T-cell (primary cell): Measurements from ENCODE around the gene COL25A1. TPM values are rescaled to one million over a fixed set of nuclear protein-coding genes. Genes with fewer than 3 reads are reported as not detected.

ENCODE experiments used
- ATAC-seq, 4 experiments: fragments of 200-7000 bp in 3 of 4; fragments of 150-1000 bp in 1 of 4; cut with Tn5 transposase; replicated peaks in 1 of 4; 1 replicate in 3 of 4; 2 replicates in 1 of 4; pipeline ENCODE4 v1.10.0; 2021; ENCODE audit warnings: moderate library complexity in 3 of 4, mild to moderate bottlenecking in 2 of 4, moderate number of reproducible peaks in 1 of 4
- CTCF ChIA-PET, 2 donors: fragments of 300-600 bp; sonication (Branson Sonifier 250); formaldehyde crosslinking; loops; one replicate each; lab custom pipeline; 2022; ENCODE audit warnings: antibody characterized with exemption in 2 of 2; lab: Charles Lee
- POLR2A ChIA-PET, 2 donors: fragments of 300-600 bp; sonication (Branson Sonifier 250); formaldehyde crosslinking; loops; one replicate each; lab custom pipeline; 2022; ENCODE audit warnings: antibody characterized with exemption in 2 of 2; lab: Charles Lee
- DNase-seq, 35 experiments: peaks; one replicate each; pipeline versions ENCODE4 v3.0.0 to v3.0.0-alpha.2; 2013 to 2023
- H3K27ac ChIP-seq: one replicate; pipeline ENCODE4 v1.5.1; 2013; ENCODE audit warnings: low read length
- H3K27me3 ChIP-seq, 2 experiments: replicated peaks in 1 of 2; 1 replicate in 1 of 2; 2 replicates in 1 of 2; pipeline versions ENCODE4 v1.6.1 to v1.7.0; 2013; ENCODE audit warnings: low read length in 1 of 2, mixed read lengths in 1 of 2; ENCODE audit not compliant: control insufficient read depth in 2 of 2, insufficient read depth in 2 of 2; ENCODE audit errors: extremely low read depth in 1 of 2
- H3K36me3 ChIP-seq, 2 donors: 1 replicate in 1 of 2; 2 replicates in 1 of 2; pipeline versions ENCODE4 v1.6.1 to v1.7.0; 2013; ENCODE audit warnings: low read length in 1 of 2; ENCODE audit not compliant: control insufficient read depth in 2 of 2, insufficient read depth in 1 of 2; ENCODE audit errors: extremely low read depth in 1 of 2
- H3K4me1 ChIP-seq, 2 experiments: 1 replicate in 1 of 2; 2 replicates in 1 of 2; pipeline versions ENCODE4 v1.6.1 to v1.7.0; 2013; ENCODE audit warnings: low read length in 2 of 2, mixed read lengths in 1 of 2; ENCODE audit not compliant: insufficient read depth in 2 of 2, control insufficient read depth in 1 of 2; ENCODE audit errors: extremely low read depth in 1 of 2
- H3K4me3 ChIP-seq, 2 donors: 1 replicate in 1 of 2; 2 replicates in 1 of 2; pipeline versions ENCODE4 v1.5.1 to v1.7.0; 2013; ENCODE audit warnings: mild to moderate bottlenecking in 2 of 2, low read length in 1 of 2, moderate library complexity in 1 of 2; ENCODE audit not compliant: control insufficient read depth in 1 of 2; ENCODE audit errors: extremely low read depth in 1 of 2
- H3K9me3 ChIP-seq: 2 replicates; pipeline ENCODE4 v1.7.0; 2013
- H3K27ac Mint-ChIP-seq, 2 donors: one replicate each; pipeline ENCODE4 v1.8.0; 2020 to 2021; ENCODE audit warnings: mild to moderate bottlenecking in 2 of 2, mixed read lengths in 2 of 2
- H3K27me3 Mint-ChIP-seq, 2 donors: one replicate each; pipeline ENCODE4 v1.8.0; 2021 to 2022; ENCODE audit warnings: mixed read lengths in 2 of 2
- H3K36me3 Mint-ChIP-seq: one replicate; pipeline ENCODE4 v1.8.0; 2021; ENCODE audit warnings: mixed read lengths
- H3K4me1 Mint-ChIP-seq, 3 donors: one replicate each; pipeline ENCODE4 v1.8.0; 2020 to 2022; ENCODE audit warnings: mixed read lengths in 3 of 3, mild to moderate bottlenecking in 1 of 3
- H3K4me3 Mint-ChIP-seq, 3 donors: one replicate each; pipeline ENCODE4 v1.8.0; 2020 to 2022; ENCODE audit warnings: mild to moderate bottlenecking in 3 of 3, mixed read lengths in 3 of 3, moderate library complexity in 3 of 3
- H3K9me3 Mint-ChIP-seq, 3 donors: one replicate each; pipeline ENCODE4 v1.8.0; 2020 to 2022; ENCODE audit warnings: mixed read lengths in 3 of 3
- WGBS: methylation state at CpG from one replicate; pipeline ENCODE4 v1.1.5; 2013; ENCODE audit warnings: missing lambda C conversion rate; ENCODE audit not compliant: insufficient coverage; 5-methylcytosine and 5-hydroxymethylcytosine counted together
- total RNA-seq, 35 experiments: library from RNA in 6 of 35; stranded (reverse) in 6 of 35; fragments of 120-200 nt in 1 of 35; gene quantifications; one replicate each; pipeline versions ENCODE4 v1.2.1 to v1.2.4 and lab custom pipeline; 2013 to 2026

The COL25A1 gene
- total RNA-seq, 5 donors from 2014 or later (not counting 1 experiment from before 2014, with no cell fraction given), result 0.53 to 0.56 TPM; not detected in 3

DNA sequence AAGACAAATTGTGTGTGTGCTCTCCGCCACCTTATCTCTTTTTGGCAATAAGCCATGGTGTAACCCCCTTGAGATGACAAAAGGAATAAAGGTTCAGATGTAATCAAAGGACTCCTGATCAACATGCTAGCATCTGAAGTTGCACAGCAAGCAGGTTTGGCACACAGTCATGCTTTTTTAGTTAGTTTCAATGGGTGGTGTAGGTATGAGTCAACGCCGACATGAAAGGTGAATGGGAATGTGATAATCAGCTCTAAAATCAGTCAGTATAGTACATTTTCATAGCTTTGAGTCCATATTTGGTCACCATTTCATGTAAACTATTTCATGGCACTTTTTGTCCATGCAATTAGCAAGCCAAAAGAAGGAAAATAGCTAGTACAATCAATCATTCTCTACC is 489.2 kb downstream of the COL25A1 start:
- Mint-ChIP-seq H3K4me3 (no peak overlapping the region), H3K27me3 (peaks cover 9 to 30% of the 10 kb centered on the region in 2 donors), H3K27ac (no peak overlapping the region), H3K9me3 (no peaks in the 10 kb centered on the region), H3K4me1 (no peaks in the 10 kb centered on the region), H3K36me3 (no peaks in the 10 kb centered on the region)
- POLR2A ChIA-PET, result no interaction called here
- H3K27ac ChIP-seq, result no peak overlapping the region
- H3K9me3 ChIP-seq, result no peaks in the 10 kb centered on the region
- no peaks in the 10 kb centered on the region for H3K27me3 ChIP-seq
- no peak for ATAC-seq
- no peak for DNase-seq
- no CpG with 5 or more reads among the region's 3 CpGs for WGBS
- no peak overlapping the region for H3K4me3 ChIP-seq
- H3K4me1 ChIP-seq, result no peaks in the 10 kb centered on the region
- CTCF ChIA-PET, result no interaction called here
- no peaks in the 10 kb centered on the region for H3K36me3 ChIP-seq

DNA sequence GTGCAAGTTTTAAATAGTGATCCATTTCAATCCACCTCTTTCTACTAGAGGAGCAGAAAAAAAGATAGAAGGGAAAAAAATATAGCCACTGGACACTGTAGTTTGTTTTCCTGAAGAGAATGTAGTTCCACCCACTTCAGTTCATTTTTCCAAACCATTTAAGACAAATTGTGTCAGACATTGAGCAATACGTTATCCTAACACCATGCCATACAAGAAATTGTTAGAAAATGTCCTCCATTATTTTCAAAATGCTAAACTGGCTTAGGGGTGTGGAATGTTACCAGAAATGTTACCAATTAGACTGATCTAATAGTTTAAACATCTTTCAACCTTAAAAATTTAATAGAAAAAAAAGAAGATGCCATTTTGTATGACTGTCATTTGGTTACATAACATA is 491.0 kb downstream of the COL25A1 start:
- Mint-ChIP-seq H3K36me3 (no peaks in the 10 kb centered on the region), H3K27me3 (peaks cover 12 to 37% of the 10 kb centered on the region in 2 donors), H3K9me3 (no peaks in the 10 kb centered on the region), H3K4me1 (no peaks in the 10 kb centered on the region), H3K27ac (no peak overlapping the region), H3K4me3 (no peak overlapping the region)
- Histone ChIP-seq H3K36me3 (no peaks in the 10 kb centered on the region), H3K4me1 (no peaks in the 10 kb centered on the region), H3K9me3 (no peaks in the 10 kb centered on the region), H3K27ac (no peak overlapping the region), H3K27me3 (no peaks in the 10 kb centered on the region), H3K4me3 (no peak overlapping the region)
- DNase-seq (no peak), ATAC-seq (no peak)
- ChIA-PET CTCF (no interaction called here), POLR2A (no interaction called here)
- WGBS, result no CpG with 5 or more reads among the region's 1 CpG

DNA sequence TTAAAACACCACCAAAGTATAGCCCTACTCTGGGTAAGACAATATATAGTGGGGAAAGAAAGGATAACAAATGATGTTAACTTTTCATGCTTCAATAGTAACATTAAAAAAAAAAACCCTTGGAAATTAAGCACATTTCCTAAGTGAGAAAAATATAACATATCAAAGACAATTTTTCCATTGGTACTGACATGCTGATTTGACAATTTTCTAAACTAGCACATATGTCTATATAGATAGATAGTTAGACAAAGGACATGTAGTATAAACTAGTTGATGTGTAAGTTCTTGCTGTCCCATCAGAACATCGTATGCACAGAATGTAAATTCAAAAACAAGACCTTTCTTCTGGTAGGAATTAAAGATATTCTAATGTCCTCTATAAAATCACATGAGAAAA is 492.4 kb downstream of the COL25A1 start:
- H3K9me3 Mint-ChIP-seq, result no peaks in the 10 kb centered on the region
- CTCF ChIA-PET, result no interaction called here
- no peaks in the 10 kb centered on the region for H3K36me3 ChIP-seq
- H3K4me3 ChIP-seq, result no peak overlapping the region
- POLR2A ChIA-PET, result no interaction called here
- no peaks in the 10 kb centered on the region for H3K4me1 Mint-ChIP-seq
- no peak for DNase-seq
- no peaks in the 10 kb centered on the region for H3K9me3 ChIP-seq
- no peak overlapping the region for H3K27ac Mint-ChIP-seq
- H3K27me3 Mint-ChIP-seq, result peaks cover 11 to 27% of the 10 kb centered on the region in 2 donors
- H3K4me1 ChIP-seq, result no peaks in the 10 kb centered on the region
- no peak overlapping the region for H3K4me3 Mint-ChIP-seq
- H3K27me3 ChIP-seq, result no peaks in the 10 kb centered on the region
- WGBS, result no CpG with 5 or more reads among the region's 1 CpG
- ATAC-seq, result no peak
- H3K27ac ChIP-seq, result no peak overlapping the region
- H3K36me3 Mint-ChIP-seq, result no peaks in the 10 kb centered on the region

DNA sequence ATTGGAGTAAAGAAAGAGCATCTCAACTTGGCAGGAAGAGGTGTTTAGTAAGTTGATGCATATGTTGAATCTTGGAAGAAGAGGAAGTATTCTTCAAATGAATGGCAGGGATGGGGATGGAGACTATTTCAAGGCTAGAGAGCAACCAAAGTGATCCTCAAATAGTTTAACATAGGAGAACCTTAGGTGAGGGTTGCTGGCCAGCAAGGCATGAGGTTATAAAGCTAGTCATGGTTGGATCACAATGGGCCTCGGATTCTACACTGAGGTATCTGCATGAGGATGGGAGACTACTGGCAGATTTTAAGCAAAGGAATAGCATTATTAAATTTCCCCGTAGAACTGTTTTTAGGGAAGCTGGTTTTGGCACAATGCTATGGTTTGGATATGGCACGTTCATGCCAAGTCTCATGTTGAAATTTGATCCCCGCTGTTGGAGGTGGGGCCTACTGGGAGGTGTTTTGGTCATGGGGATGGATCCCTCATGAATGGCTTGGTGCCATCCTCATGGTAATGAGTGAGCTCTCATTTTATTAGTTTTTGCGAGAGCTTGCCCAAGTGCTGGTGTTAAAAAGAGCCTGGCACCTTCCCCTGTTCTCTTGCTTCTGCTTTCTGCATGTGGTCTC is 497.7 kb downstream of the COL25A1 start:
- no peak overlapping the region for H3K27ac ChIP-seq
- 87% methylated on average over 5 of the region's 5 CpGs for WGBS
- H3K27me3 Mint-ChIP-seq, result peaks cover 9 to 13% of the 10 kb centered on the region in 2 donors
- ChIA-PET CTCF (no interaction called here), POLR2A (no interaction called here)
- H3K36me3 Mint-ChIP-seq, result no peaks in the 10 kb centered on the region
- H3K4me3 Mint-ChIP-seq, result no peak overlapping the region
- ATAC-seq (no peak), DNase-seq (no peak)
- no peak overlapping the region for H3K4me3 ChIP-seq
- no peaks in the 10 kb centered on the region for H3K4me1 ChIP-seq
- H3K27me3 ChIP-seq, result no peaks in the 10 kb centered on the region
- H3K4me1 Mint-ChIP-seq, result no peaks in the 10 kb centered on the region
- no peaks in the 10 kb centered on the region for H3K9me3 ChIP-seq
- H3K9me3 Mint-ChIP-seq, result no peaks in the 10 kb centered on the region
- H3K27ac Mint-ChIP-seq, result no peak overlapping the region
- H3K36me3 ChIP-seq, result no peaks in the 10 kb centered on the region

DNA sequence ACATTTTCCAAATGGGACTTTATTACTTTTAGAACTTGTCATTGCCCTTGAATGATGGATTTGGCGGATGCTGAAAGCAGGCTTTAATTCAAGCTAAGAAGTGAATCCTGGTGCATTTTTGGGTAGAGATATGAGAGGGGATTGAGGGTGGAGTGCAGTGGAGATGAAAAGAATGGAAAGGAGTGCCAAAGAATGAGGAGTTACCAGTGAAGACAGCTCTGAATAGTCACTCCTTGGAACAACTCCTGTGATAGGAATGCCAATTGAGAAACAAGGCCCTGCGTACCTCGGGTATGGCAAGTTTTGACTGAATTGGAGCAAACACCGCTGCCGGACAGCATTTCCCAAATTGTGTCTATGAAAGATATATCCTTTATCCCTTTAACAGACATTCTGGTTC is 503.2 kb downstream of the COL25A1 start:
- Histone ChIP-seq H3K36me3 (no peaks in the 10 kb centered on the region), H3K27me3 (peaks cover 0 to 3% of the 10 kb centered on the region in 2 experiments), H3K27ac (no peak overlapping the region), H3K4me3 (no peak overlapping the region), H3K9me3 (no peaks in the 10 kb centered on the region), H3K4me1 (no peaks in the 10 kb centered on the region)
- CTCF ChIA-PET, result no interaction called here
- Mint-ChIP-seq H3K4me3 (no peak overlapping the region), H3K27me3 (no peaks in the 10 kb centered on the region), H3K36me3 (no peaks in the 10 kb centered on the region), H3K27ac (no peak overlapping the region), H3K9me3 (no peaks in the 10 kb centered on the region), H3K4me1 (no peaks in the 10 kb centered on the region)
- POLR2A ChIA-PET, result no interaction called here
- DNase-seq (no peak), ATAC-seq (no peak)
- 64% methylated on average over 5 of the region's 5 CpGs for WGBS

DNA sequence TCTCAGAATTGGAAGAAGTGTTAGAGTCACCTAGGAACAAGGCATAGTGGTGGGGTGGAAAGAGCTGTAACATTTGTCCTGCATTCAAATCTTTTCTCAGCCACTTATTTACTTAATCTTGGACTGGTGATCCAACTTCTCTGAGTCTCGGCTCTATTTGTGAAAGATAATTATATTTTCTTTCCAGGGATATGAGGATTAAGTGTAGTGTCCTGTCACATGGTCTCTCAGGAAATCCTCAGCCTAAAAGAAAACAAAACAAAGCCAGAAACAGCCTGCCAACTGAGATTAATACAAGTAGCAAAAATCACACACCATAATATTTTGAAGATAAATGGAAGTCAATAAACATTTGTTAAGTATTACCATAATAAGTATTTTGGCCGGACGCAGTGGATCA is 506.3 kb downstream of the COL25A1 start:
- Mint-ChIP-seq H3K9me3 (no peaks in the 10 kb centered on the region), H3K27me3 (no peaks in the 10 kb centered on the region), H3K4me1 (no peaks in the 10 kb centered on the region), H3K4me3 (no peak overlapping the region), H3K27ac (no peak overlapping the region), H3K36me3 (no peaks in the 10 kb centered on the region)
- Histone ChIP-seq H3K9me3 (no peaks in the 10 kb centered on the region), H3K36me3 (no peaks in the 10 kb centered on the region), H3K27me3 (peaks cover 0 to 3% of the 10 kb centered on the region in 2 experiments), H3K4me3 (no peak overlapping the region), H3K4me1 (no peaks in the 10 kb centered on the region), H3K27ac (no peak overlapping the region)
- ChIA-PET CTCF (no interaction called here), POLR2A (no interaction called here)
- WGBS, result no CpG with 5 or more reads among the region's 3 CpGs
- no peak for ATAC-seq
- no peak for DNase-seq

DNA sequence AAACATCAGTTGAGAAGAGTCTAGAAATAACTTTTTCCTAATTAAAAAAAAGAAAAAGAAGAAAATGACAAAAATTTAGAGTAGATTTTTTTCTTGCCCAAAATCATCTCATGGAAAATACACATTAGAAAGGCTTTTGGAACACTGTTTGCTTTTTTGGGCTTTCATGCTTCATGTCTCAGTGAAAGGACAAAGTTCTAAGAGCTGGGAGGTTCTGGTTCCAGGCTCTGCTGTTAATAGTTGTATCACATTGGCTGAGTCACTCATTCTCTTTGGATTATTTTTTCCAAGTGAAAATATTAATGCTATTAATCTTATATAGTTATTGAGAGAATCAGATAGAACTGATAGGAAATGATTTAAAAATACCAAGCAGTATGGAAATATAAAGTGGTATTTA is 506.7 kb downstream of the COL25A1 start:
- Mint-ChIP-seq H3K36me3 (no peaks in the 10 kb centered on the region), H3K4me3 (no peak overlapping the region), H3K9me3 (no peaks in the 10 kb centered on the region), H3K4me1 (no peaks in the 10 kb centered on the region), H3K27ac (no peak overlapping the region), H3K27me3 (no peaks in the 10 kb centered on the region)
- H3K4me1 ChIP-seq, result no peaks in the 10 kb centered on the region
- DNase-seq (no peak), ATAC-seq (no peak)
- no peak overlapping the region for H3K4me3 ChIP-seq
- no peaks in the 10 kb centered on the region for H3K36me3 ChIP-seq
- ChIA-PET POLR2A (no interaction called here), CTCF (no interaction called here)
- H3K9me3 ChIP-seq, result no peaks in the 10 kb centered on the region
- peaks cover 0 to 3% of the 10 kb centered on the region in 2 experiments for H3K27me3 ChIP-seq
- no peak overlapping the region for H3K27ac ChIP-seq
